IPS-NIHi11 (cell line): Measurements from ENCODE around the gene GJC2.

Source experiments
- DNase-seq: peaks from one replicate; pipeline ENCODE4 v3.0.0; 2012; ENCODE audit warnings: mixed read lengths, low spot score

GJC2 gene

GRCh38 chr1:228114827-228115226 is 34.9 kb upstream of the GJC2 start:
- DNase-seq, result no peak

- DNase-seq, result no peak
Observed at GRCh38 chr1:228117335-228117734, 32.4 kb upstream of the GJC2 start.

GRCh38 chr1:228118040-228118439 is 31.7 kb upstream of the GJC2 start:
- DNase-seq, result no peak

GRCh38 chr1:228120351-228120750 is 29.4 kb upstream of the GJC2 start:
- DNase-seq, result no peak

GRCh38 chr1:228120857-228121489 is 28.8 kb upstream of the GJC2 start:
- no peak for DNase-seq

- DNase-seq, result no peak
Observed at GRCh38 chr1:228122921-228123441, 26.7 kb upstream of the GJC2 start.

DNA sequence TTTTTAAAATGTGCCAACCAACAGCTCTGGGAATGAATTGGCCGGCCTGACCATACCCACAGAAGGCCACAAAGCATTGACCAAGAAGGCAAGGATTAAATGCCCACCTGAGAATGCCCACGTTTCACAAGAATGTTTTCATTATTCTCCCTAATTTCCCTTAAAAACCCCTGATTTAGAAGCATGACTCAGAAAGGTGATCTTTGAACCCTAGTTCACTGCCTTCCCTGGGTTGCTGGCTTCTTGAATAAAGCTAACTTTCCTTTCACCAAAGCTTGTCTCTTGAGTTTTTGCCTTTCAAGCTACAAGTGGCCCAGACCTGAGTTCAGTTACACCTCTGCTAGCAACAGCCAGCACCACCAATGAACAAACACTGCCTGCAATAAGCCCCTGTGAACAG is 26.2 kb upstream of the GJC2 start:
- no peak for DNase-seq

GRCh38 chr1:228125185-228125584 is 24.5 kb upstream of the GJC2 start:
- no peak for DNase-seq

GRCh38 chr1:228131766-228132165 is 18.0 kb upstream of the GJC2 start:
- no peak for DNase-seq

DNA sequence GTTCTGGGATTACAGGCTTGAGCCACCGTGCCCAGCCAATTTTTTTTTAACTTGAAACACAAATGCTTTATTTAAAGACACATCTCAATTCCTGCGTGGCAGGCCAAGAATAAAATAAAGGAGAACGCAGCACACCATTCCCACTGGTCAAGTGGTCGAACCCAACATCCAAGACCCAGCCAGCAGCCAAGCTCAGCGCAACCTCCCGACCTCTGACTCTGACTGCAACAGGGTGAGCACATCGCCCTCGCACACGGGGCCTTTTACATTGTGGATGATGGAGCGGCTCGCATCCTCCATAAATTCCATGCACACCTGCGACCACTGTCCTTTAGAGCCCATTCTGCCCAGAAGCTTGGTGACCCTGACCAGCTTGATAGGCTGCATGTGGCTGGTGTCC is 15.1 kb upstream of the GJC2 start:
- DNase-seq, result no peak

DNA sequence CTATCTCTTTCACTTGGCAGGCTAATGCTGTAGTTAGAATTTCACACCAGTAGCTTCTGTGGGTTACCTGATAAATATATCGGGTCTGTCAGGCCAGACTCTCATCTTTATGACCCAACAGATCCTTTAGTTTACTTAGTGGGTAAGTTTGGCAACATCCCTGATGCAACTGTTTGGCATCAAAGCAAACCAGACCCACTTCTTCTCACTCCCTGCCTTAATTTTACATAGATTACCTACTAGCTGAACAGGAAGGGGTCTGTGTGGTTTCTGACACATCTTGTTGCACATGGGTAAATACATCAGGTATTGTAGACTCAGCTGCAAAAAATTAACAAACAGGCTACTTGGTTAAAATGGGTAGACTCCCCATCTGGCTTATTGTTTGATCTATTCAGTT is 12.8 kb upstream of the GJC2 start:
- no peak for DNase-seq

DNA sequence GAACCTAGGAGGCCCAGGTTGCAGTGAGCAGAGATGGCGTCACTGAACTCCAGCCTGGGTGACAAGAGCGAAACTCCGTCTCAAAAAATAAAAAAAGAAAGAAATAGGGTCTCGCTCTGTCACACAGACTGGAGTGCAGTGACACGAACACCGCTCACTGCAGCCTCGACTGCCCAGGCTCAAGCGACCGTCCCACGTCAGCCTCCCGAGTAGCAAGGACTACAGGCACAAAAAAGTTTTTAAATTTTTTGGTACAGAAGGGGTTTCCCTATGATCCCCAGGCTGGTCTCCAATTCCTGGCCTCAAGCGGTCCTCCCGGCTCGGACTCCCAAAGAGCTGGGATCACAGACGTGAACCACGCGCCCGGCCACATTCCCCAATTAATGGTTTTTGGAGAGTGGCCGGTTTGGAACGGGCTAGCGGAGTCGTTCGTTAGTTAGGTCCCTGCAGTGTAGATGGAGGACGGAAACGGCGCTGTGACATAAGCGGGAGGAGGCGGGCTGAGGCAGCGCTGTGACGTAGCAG is 10.3 kb upstream of the GJC2 start:
- no peak for DNase-seq

- DNase-seq, result peak; percentile 97
Observed at GRCh38 chr1:228139931-228140723, 9.6 kb upstream of the GJC2 start, which contains the start of gene GUK1. GUK1 (plus strand) TSS chr1:228140279; CDS start chr1:228140303, 24 bp downstream.

GRCh38 chr1:228140724-228141225 is 9.0 kb upstream of the GJC2 start:
- no peak for DNase-seq

GRCh38 chr1:228141226-228142044 is 8.3 kb upstream of the GJC2 start:
- no peak for DNase-seq

DNA sequence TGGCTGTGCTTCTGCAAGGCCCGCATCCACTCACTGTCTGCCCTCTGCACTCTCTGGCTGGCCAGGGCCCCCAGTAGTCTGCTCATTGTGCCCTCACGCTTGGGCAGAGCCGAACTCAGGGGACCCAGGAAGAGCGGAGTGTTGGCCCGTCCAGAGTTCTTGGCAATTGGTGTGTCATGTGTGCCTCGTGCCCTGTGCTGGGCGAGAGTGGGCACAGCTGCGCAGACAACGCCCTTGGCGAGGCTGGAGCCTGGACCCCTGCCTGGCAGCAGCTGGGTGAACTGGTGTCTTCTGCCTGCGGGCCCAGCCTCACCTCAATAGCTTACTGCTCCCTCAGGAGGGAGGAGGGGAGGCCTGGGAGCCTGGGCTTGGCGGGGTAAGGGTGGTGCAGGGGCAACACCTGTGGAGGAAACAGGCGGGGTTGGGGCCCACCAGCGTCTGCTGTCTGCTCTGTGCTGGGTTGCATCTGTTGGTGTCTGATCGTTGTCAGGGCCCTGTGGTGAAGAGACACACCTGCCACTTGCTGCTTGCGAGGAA is 7.5 kb upstream of the GJC2 start:
- DNase-seq, result no peak

DNA sequence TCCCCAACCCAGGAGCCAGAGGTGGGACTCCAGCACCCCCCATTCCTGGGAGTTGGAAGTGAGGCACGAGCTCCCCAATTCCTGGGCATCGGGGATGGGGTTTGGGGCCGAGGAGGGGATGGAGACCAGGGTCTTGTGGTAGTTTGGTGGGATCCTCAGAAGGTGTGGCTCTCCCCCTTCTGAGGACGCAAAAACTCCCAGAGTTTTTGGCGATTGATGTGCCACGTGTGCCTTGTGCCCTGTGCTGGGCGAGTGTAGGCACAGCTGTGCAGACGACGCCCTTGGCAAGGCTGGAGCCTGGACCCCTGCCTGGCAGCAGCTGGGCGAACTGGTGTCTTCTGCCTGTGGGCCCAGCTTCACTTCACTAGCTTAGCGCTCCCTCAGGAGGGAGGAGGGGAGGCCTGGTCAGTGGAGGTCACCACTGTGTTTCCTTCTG is 7.0 kb upstream of the GJC2 start:
- no peak for DNase-seq

GRCh38 chr1:228143480-228144192 is 6.1 kb upstream of the GJC2 start:
- no peak for DNase-seq

DNA sequence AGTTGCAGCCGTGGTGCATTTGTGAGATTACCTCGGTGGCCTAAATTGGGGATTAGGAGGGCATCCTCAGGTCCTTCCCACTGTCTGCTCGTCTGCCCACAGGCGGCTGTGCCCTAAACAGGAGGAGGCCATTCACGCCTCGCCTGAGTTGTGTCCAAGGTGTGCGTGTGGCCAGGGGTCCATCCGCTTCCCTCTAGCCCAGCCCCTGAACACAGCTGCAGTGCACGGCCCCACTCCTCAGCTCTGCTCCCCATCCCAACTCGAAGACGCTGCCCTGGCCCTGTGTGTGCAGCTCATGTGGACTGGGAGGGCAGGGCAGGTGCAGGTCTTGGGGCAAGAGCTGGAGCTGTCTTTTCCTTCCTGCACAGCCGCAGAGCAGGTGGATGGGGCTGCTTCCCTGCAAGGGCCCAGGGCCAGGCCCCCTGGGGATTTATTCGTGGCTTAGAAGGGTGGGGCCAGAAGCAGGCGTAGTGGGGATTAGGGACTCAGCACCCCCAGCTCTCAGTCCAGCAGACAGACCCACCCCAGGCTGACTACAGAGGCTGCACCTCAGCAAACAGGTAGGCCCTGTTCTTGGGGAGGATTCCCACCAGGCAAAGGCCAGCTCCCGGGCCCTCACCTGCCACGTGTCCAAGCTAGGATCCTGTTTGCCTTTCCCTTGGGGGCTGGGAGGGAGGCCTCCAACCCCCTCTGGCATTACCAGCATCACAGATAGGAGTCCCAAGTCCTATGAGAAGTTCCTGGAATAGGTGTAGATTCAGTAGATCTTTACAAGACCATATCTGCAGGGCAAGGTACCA is 5.3 kb upstream of the GJC2 start:
- DNase-seq, result no peak

GRCh38 chr1:228144993-228145343 is 4.8 kb upstream of the GJC2 start:
- DNase-seq, result no peak
